Ovary (tissue), 3 donors: ENCODE results near the gene ARHGAP8.

Source experiments
- CTCF ChIP-seq, 3 donors: fragments of 450-650 bp in 2 of 3; fragments of 200-600 bp in 1 of 3; IDR thresholded peaks; one replicate each; pipeline versions ENCODE4 v1.5.1 to v1.8.0; 2016 to 2022; ENCODE audit warnings: antibody characterized with exemption in 3 of 3, mild to moderate bottlenecking in 1 of 3
- POLR2A ChIP-seq: fragments of 450-650 bp; IDR thresholded peaks from one replicate; pipeline ENCODE4 v1.6.1; 2017; ENCODE audit warnings: antibody characterized with exemption, mild to moderate bottlenecking, moderate library complexity
- donor health status: DM: no; HTN: no; CAD: no.

- TF ChIP-seq CTCF (IDR thresholded peaks at IDR 0.05) (no peak), POLR2A (no peak)
Measured at GRCh38 chr22:44870021-44870420, 117.6 kb downstream of the ARHGAP8 start.
